GM21526 (cell line): ENCODE measurements around the gene WDR41.
"Not testable (repeated sequence)": the region's sequence is repeated elsewhere in the genome, so short reads cannot be mapped to it uniquely, and the experiment has no call there.

Source experiments
- ATAC-seq: cut with Tn5 transposase; IDR thresholded peaks from one replicate; pipeline ENCODE4 v1.9.1; 2021; ENCODE audit warnings: moderate library complexity; ENCODE audit not compliant: unreplicated experiment, low FRiP score

WDR41 gene

DNA sequence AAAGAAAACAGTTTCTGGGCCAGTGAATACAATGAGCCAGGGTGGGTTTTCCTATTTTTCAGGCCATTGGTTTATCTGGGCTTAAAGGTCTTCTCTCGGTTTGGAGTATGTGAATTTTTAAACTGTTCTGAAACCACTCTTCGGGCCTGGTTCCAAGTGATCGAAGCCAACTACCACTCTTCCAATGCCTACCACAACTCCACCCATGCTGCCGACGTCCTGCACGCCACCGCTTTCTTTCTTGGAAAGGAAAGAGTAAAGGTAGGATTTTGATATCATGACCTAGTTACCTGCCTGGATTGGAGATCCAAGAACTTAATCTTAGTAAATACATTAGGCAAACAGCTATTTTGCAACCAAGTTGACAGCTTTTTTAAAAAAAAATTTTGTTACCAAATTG, 79.1 kb downstream of the WDR41 start:
- ATAC-seq = no peak

DNA sequence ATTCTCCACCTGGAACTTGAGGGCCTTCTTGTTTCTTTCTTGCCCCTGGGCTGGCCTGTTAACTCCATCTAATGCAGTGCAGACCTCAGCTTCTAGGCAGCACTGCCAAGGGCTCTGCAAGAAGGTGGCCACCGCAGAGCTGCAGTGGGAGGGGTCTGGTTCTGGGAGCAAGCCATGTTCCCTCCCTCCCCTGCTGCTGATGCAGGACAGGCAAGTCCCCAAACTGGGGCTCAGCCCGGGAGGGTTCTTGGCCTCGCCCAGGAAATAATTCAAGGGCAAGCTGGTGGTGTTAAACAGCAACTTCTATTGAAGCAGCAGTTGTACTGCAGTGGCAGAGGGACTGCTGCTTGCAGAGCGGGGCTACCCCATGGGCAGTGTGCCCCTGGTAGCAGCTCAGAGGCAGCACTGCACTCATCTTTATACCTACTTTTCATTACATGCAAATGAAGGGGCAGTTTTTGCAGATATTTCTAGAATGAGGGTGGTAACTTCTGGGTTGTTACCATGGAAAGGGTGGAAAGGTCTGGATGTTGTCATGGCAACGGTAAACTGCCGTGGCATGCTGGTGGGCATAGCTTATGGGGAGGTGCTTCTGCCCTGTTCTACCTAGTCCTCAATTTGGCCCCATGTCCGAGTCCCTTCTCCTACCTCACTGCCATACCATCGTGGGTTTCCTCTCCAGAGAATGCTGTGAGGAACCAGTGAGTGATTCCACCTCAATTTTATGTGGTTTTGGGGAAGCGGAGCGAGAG, 82.1 kb downstream of the WDR41 start:
- no peak for ATAC-seq

DNA sequence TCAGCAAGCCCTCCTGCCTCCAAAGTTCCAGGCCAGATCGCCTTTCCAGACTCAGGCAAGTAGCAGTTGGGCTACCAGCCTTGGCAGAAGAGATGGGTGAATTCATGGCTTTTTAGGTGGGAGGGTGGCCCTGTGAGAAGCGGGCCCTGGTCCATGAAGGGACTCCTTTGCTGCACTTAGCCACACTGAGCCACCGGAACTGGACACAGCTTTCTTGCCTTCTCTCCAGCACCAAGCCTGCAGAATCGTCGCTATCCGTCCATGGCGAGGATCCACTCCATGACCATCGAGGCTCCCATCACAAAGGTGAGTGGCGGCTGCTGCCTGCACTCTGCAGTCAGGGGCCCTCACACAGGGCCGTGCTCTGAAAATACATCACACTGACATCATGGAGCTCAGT, 85.0 kb downstream of the WDR41 start:
- no peak for ATAC-seq

DNA sequence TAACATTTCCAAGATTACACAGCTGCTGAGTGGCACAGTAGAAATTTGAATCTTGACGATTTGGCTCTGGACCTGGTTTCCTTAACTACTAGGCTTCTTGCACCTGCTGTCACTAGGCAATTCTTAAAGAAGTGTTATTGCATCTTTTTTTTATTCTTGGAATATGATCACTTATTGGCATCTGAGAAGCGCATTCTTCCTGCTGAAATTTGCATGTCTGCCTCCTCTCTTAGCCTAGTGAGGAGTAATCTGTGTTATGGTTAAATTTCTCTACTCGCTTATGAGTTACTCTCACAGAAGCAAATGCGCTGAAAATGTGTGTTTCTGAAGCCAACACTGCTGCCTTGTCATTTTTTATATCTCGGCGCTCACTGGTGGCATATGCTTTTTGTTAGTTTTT, 89.3 kb downstream of the WDR41 start:
- ATAC-seq = no peak

DNA sequence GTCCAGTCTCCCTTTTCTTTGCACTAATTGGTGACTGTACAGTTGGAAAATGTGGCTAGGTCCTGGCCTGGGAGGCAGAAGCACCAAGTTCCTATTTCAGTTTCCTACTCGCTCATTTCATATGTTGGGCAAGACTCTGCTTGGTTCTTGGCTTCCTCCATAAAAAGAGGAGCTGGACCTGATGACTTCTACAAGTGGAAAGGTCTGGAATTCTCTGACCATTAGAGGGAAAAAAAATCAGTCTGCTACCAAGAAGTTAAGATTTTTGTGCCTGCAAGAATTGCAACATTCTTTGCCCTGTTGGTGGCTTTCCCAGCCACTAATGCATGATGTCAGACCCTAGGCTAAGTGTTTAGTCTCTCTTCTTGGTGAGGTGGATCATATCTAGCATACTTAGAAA, 91.5 kb downstream of the WDR41 start:
- ATAC-seq = no peak

DNA sequence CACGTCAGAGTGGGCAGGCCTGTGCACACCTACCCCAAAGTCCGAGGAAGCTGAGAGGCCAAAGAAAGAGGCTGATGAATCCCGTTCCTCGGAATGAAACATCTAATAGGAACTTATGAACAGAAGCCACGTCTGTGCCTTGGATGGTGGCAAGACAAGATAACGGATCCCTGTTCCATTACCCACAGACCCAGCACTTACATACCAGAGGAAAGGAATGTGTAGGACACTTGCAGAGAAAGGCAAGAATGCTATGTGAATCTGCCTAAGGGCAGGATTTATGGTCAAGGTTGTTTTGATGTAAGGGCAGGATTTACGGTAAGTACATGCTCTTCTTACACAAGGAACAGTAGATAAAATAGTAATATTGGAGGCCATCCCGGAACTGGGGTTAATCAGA, 93.2 kb downstream of the WDR41 start:
- ATAC-seq = no peak

DNA sequence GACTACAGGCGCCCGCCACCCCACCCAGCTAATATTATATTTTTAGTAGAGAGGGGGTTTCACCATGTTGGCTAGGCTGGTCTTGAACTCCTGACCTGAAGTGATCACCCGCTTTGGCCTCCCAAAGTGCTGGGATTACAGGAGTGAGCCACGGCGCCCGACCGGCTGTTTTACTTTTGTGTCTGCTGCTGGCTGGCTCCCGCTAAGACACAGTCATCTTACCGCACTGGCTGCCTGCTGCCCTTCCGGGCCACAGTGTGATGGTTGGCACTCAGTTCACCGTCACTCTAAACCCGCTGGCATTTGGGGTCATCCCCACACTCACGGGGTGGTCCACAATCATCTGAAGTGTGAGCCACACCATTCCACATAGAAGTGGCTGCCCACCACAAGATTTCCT, 93.7 kb downstream of the WDR41 start:
- no peak for ATAC-seq

DNA sequence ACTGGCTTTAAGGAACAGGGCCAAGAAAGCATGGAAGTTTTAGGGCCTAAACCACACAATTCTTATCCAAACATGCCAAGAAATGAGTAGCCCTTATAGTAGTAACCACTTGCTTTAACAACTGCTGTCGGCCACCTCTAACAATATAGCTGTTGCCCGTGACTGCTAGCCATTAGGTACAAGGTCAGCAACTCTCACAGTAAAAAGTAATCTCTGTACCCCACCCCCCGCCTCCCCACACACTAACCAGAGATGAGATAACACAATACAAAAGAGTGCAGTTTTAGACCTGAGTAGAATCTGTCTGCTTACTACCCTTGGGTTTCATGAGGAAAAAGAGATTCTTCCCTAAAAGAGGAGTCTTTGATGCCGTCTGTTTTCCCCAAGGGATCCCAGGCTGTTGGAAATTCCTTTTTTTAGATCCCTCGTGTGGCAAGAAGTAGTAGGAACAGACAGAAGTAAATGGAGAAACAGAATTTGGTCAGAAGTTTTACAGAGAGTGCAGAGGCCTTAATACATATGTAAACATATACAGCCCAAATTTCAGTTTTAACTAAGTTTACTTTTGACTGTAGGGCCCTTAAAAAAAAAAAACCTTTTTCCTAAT, 94.3 kb downstream of the WDR41 start:
- no peak for ATAC-seq

DNA sequence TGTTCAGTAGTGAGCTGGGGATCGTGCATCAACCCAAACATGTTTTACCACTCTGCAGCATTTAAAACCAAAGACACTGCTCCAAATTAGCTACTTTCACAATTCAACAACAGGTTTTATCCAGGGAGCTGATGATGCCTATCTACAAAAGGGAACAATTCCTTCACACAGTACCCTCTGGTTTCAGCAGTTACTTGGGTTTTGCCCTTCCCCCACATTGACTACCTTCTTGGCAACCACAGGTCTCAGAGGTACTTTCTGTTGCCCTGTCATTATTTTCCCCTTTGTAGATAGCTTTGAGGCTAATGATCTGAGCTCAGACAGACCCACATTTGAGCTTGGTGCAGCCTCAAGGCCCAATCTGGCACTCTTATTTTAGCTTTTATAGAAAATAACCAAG, 96.1 kb downstream of the WDR41 start:
- no peak for ATAC-seq

DNA sequence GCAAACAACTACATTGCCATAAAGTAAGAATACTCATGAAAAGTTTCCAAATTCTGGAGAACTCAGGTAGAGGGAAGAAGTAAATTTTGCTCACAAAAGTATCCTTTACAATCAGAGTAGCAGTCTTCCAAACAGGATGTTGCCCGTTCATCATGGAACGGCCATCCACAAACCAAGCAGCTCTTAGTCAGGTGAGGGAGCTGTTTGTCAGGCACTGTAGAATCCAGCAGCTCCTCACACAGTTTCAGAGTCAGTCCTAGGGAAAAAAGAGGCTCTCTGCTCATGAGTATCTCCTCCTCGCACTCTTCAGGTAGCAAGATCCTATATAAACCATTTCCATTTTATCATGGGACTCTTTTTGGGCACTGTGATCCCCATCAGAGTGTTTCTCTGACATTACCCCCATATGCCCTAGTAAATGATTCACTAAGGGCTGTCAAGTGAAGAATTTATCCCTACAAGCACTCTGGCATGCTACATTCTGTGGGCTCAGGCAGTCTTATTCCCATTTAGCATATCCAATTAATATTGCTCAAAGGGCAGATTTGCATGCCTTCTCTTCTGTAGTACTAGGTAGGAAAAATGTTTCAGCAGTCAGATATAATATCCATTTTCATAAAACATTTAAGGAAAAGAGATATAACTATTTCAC, 97.9 kb downstream of the WDR41 start:
- no peak for ATAC-seq

DNA sequence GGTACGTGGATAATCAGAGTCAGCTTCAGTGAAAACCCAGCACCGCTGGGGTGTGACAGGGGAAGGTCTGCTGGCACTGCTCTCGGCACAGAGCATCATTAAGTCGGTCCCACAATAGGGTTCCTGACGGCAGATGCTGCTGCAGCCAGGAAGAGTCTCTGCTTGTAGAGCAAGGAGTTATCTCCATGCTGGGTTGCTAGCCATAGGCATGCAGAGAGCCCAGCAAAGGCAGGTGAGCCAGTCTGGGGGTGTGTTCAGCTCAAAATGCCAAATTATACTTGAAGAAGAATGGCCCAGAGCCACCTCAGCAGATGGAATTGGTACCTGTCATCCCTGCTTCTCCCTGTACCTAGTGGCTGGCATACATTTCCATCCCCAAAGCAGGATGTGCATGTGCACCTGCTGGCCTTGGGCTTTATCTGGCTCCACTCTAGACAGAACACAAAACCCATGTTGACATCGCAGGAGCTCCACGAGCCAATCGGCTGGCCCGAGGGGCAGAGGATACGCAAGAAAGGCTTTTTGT, 100.8 kb downstream of the WDR41 start:
- ATAC-seq = no peak

DNA sequence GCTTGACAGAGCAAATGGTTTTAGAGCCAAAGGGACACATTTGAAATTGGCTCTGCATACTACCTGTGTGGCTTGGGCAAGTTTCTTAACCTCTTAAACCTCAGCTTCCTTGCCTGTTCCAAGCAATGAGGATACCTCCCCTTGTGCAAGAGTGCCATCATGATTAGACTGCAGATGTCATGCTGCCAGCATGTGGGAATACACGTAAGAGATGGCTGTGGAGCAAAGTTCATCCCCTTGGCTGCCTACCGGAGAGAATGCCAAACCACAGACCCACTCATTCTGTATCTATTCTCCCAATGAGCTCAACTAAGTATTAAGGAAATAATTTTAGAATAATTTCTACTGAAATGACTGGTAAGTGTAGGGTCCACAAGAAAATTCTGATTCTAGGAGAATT, 101.3 kb downstream of the WDR41 start:
- ATAC-seq = no peak

DNA sequence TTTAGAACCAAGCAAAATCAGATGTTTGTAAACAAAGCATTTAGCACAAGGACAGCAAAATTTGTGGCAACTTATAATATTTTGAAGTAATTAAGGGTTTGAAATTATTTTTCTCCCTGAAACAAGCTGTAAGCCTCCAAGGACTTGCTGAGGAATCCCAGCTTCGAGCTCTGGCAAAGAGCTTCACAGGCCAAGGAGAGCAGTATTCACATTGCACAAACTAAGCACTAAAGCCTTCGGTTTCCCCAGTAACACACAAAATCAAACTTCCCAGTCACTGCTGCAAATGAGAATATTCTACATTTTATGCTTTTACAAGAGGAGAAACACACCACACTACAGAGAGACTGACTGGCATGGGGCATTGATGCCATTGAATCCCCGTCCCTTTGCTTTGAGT, 101.9 kb downstream of the WDR41 start:
- ATAC-seq = no peak

DNA sequence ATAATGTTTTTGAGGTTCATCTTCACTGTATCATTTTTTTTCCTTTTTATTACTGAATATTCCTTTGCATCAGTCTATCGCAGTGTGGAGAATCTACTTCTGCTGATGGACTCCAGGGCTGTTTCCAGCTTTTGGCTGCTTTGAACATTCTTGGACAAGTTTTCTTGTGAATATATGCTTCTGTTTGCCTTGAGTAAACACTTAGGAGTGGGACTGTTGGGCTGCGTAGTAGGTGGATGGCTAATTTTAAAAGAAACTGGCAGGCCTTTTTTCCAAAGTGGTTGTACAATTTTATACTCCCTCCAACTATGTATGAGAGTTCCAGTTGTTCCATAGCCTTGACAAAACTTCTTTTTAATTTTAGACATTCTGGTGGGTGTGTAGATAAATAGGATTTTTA, 102.4 kb downstream of the WDR41 start:
- no peak for ATAC-seq

DNA sequence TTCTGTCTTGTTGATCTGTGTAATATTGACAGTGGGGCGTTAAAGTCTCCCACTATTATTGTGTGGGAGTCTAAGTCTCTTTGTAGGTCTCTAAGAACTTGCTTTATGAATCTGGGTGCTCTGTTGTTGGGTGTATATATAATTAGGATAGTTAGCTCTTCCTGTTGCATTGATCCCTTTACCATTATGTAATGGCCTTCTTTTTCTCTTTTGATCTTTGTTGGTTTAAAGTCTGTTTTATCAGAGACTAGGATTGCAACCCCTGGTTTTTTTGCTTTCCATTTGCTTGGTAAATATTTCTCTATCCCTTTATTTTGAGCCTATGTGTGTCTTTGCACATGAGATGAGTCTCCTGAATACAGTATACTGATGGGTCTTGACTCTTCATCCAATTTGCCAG, 105.8 kb downstream of the WDR41 start:
- ATAC-seq = not testable (repeated sequence)

DNA sequence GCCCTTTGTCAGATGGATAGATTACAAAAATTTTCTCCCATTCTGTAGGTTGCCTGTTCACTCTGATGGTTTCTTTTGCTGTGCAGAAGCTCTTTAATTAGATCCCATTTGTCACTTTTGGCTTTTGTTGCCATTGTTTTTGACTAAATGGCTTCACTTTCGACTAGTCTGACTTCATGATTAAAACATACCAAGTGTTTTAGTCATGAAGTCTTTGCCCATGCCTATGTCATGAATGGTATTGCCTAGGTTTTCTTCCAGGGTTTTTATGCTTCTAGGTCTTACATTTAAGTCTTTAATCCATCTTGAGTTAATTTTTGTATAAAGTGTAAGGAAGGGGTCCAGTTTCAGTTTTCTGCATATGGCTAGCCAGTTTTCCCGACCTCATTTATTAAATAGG, 108.8 kb downstream of the WDR41 start:
- not testable (repeated sequence) for ATAC-seq
